Common myeloid progenitor, CD34-positive (primary cell): ENCODE results near the gene IGSF6.

Experiments used
- CTCF ChIA-PET: fragments of 350-600 bp; sonication (Branson Sonifier 250); formaldehyde crosslinking; loops from one replicate; lab custom pipeline; 2021; ENCODE audit warnings: antibody characterized with exemption; lab: Charles Lee
- POLR2A ChIA-PET: fragments of 350-600 bp; sonication (Branson Sonifier 250); formaldehyde crosslinking; loops from one replicate; lab custom pipeline; 2021; ENCODE audit warnings: antibody characterized with exemption; lab: Charles Lee
- DNase-seq, 3 donors: peaks; one replicate each; pipeline versions ENCODE4 v3.0.0 to v3.0.0-alpha.2; 2013
- H3K27ac ChIP-seq, 2 experiments: 1 replicate in 1 of 2; 2 replicates in 1 of 2; pipeline ENCODE4 v1.7.0; 2013; ENCODE audit warnings: inconsistent platforms in 2 of 2, low read length in 2 of 2, mild to moderate bottlenecking in 2 of 2, low read depth in 1 of 2, moderate library complexity in 1 of 2; ENCODE audit not compliant: severe bottlenecking in 2 of 2, insufficient read depth in 1 of 2, poor library complexity in 1 of 2
- H3K27me3 ChIP-seq, 5 experiments: replicated peaks in 2 of 5; 1 replicate in 3 of 5; 2 replicates in 2 of 5; pipeline versions ENCODE4 v1.6.1 to v1.7.0; 2013; ENCODE audit warnings: low read length in 4 of 5, mild to moderate bottlenecking in 2 of 5, moderate library complexity in 2 of 5, inconsistent platforms in 1 of 5; ENCODE audit not compliant: insufficient read depth in 5 of 5, control insufficient read depth in 4 of 5
- H3K36me3 ChIP-seq, 4 experiments: 1 replicate in 2 of 4; 2 replicates in 2 of 4; pipeline versions ENCODE4 v1.6.1 to v1.7.0; 2013; ENCODE audit warnings: low read length in 3 of 4, control low read depth in 1 of 4, mild to moderate bottlenecking in 1 of 4; ENCODE audit not compliant: control insufficient read depth in 4 of 4, insufficient read depth in 4 of 4
- H3K4me1 ChIP-seq, 4 experiments: 1 replicate in 3 of 4; 2 replicates in 1 of 4; pipeline versions ENCODE4 v1.6.1 to v1.7.1; 2013; ENCODE audit warnings: low read length in 3 of 4, mild to moderate bottlenecking in 3 of 4, control low read depth in 1 of 4, inconsistent platforms in 1 of 4, moderate library complexity in 1 of 4; ENCODE audit not compliant: control insufficient read depth in 4 of 4, insufficient read depth in 4 of 4; ENCODE audit errors: control extremely low read depth in 1 of 4
- H3K4me3 ChIP-seq, 7 experiments: 1 replicate in 4 of 7; 2 replicates in 3 of 7; pipeline versions ENCODE4 v1.5.1 to v1.7.0; 2013; ENCODE audit warnings: mild to moderate bottlenecking in 7 of 7, low read length in 6 of 7, moderate library complexity in 6 of 7, inconsistent platforms in 2 of 7, low read depth in 2 of 7, control low read depth in 1 of 7; ENCODE audit not compliant: insufficient read depth in 4 of 7, control insufficient read depth in 1 of 7; ENCODE audit errors: extremely low read depth in 1 of 7
- H3K9me3 ChIP-seq, 5 experiments: 1 replicate in 4 of 5; 2 replicates in 1 of 5; pipeline versions ENCODE4 v1.6.1 to v1.7.1; 2013; ENCODE audit warnings: low read length in 4 of 5, mild to moderate bottlenecking in 2 of 5, inconsistent platforms in 1 of 5, low read depth in 1 of 5, moderate library complexity in 1 of 5; ENCODE audit not compliant: control insufficient read depth in 4 of 5, insufficient read depth in 2 of 5; ENCODE audit errors: control extremely low read depth in 1 of 5
- WGBS: methylation state at CpG from one replicate; pipeline ENCODE4 v1.1.5; 2013; ENCODE audit not compliant: insufficient coverage; 5-methylcytosine and 5-hydroxymethylcytosine counted together

The IGSF6 gene

DNA sequence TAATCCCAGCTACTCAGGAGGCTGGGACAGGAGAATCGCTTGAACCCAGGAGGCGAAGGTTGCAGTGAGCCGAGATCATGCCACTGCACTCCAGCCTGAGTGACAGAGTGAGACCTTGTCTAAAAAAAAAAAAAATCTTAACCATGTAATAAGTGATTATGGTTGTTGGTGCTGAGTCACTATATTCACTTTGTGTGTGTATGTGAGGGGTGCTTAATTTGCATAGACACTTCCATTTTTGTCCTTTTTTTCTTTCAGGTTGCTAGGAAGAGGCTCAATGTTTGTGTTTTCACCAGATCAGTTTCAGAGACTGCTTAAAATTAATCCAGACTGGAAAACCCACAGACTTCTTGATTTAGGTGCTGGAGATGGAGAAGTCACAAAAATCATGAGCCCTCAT is 34.8 kb downstream of the IGSF6 start:
- Histone ChIP-seq H3K9me3 (no peaks in the 10 kb centered on the region), H3K27ac (peak overlapping the region; percentile 74 to 79), H3K27me3 (no peaks in the 10 kb centered on the region), H3K4me1 (peaks cover 22 to 56% (median 34%) of the 10 kb centered on the region in 4 experiments), H3K36me3 (peaks cover 3 to 29% (median 7%) of the 10 kb centered on the region in 4 experiments), H3K4me3 (no peak overlapping the region)
- WGBS = 60% methylated on average over 3 of the region's 3 CpGs
- peak; percentile 73 to 96 (median 93) for DNase-seq
- POLR2A ChIA-PET = interaction anchor here (1.0 kb wide), 1 partner anchor 9 kb away, joined by 5 read pairs; no protein-coding TSS in a partner anchor
- CTCF ChIA-PET = interaction anchor here (1.4 kb wide), 2 partner anchors 21 to 25 kb away, joined by 3 to 4 read pairs; no protein-coding TSS in a partner anchor

DNA sequence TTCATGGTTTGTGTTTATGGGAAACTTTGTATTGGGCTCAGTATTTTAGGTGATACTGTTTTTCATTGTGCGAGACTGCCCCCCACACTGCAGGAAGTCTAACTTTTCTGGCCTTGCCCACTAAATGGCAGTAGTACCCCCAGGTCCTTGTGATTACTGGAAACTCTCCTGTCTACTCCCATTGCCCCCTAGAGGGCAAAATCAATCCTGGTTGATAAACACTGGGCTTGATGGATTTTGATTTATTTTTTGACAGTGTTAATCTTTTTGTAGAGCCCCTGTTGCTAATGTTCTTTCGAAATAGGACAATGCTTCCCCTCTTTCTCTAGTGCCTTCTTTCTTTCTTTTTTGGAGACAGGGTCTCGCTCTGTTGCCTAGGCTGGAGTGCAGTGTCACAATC is 37.5 kb downstream of the IGSF6 start:
- CTCF ChIA-PET = interaction anchor here (0.6 to 1.7 kb wide), 3 partner anchors 11 to 24 kb away, joined by 3 to 7 read pairs (median 5); no protein-coding TSS in a partner anchor
- peaks cover 3 to 19% (median 7%) of the 10 kb centered on the region in 4 experiments for H3K36me3 ChIP-seq
- POLR2A ChIA-PET = no interaction called here
- H3K9me3 ChIP-seq = no peaks in the 10 kb centered on the region
- peaks cover 35 to 71% (median 53%) of the 10 kb centered on the region in 4 experiments for H3K4me1 ChIP-seq
- no peak overlapping the region for H3K4me3 ChIP-seq
- no peak overlapping the region for H3K27ac ChIP-seq
- 100% methylated on average over 2 of the region's 3 CpGs for WGBS
- no peaks in the 10 kb centered on the region for H3K27me3 ChIP-seq
- DNase-seq = peak in 2 of 3 donors; percentile 27 to 35

DNA sequence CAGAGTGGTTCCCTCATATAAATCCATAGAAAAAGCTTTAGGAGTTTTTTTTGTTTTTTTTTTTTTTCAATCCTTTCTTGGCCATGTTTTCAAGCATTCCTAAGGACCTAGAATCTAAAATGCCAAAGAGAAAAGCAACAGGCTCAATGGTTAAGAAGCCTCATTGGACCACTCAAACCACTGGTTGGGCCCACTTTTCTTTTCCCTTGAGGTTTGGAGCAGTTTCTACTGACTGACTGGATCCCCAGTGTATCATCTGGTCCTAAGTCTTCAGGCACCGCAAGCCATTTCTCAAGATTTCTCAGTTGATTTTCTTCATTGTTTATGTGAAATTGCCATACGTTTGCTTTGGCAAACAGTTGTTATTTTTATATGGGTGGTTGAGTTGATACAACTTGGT is 38.6 kb downstream of the IGSF6 start:
- H3K27me3 ChIP-seq = no peaks in the 10 kb centered on the region
- POLR2A ChIA-PET = no interaction called here
- 86% methylated on average over 1 of the region's 2 CpGs for WGBS
- no peak overlapping the region for H3K27ac ChIP-seq
- no peaks in the 10 kb centered on the region for H3K9me3 ChIP-seq
- DNase-seq = no peak
- peaks cover 0 to 12% (median 7%) of the 10 kb centered on the region in 4 experiments for H3K36me3 ChIP-seq
- no peak overlapping the region for H3K4me3 ChIP-seq
- CTCF ChIA-PET = interaction anchor here (1.0 to 1.2 kb wide), 2 partner anchors 10 to 26 kb away, joined by 3 to 5 read pairs; no protein-coding TSS in a partner anchor
- H3K4me1 ChIP-seq = peaks cover 46 to 76% (median 62%) of the 10 kb centered on the region in 4 experiments

DNA sequence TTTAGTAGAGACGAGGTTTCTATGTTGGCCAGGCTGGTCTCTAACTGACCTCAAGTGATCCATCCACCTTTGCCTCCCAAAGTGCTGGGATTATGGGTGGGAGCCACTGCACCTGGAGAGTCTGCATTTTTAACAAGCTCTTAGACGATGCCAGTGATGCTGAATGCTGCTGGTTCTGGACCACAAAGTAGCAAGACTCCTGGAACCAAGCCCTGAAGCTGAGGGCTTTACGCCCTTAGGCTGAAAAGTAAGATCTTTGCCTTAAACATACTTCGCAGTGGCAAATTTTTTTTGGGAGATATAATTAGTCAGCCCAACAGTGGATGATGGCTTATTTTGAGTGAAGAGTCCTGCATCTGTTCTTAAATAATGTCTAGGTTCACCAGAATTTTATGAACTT is 39.0 kb downstream of the IGSF6 start:
- H3K36me3 ChIP-seq = peaks cover 0 to 8% (median 5%) of the 10 kb centered on the region in 4 experiments
- no peak overlapping the region for H3K4me3 ChIP-seq
- H3K27ac ChIP-seq = no peak overlapping the region
- no peak for DNase-seq
- H3K27me3 ChIP-seq = no peaks in the 10 kb centered on the region
- H3K4me1 ChIP-seq = peaks cover 51 to 80% (median 65%) of the 10 kb centered on the region in 4 experiments
- 95% methylated on average over 3 of the region's 4 CpGs for WGBS
- POLR2A ChIA-PET = interaction anchor here (0.6 kb wide), 1 partner anchor 1865 kb away, joined by 3 read pairs; no protein-coding TSS in a partner anchor
- CTCF ChIA-PET = interaction anchor here (1.0 to 1.2 kb wide), 2 partner anchors 9 to 27 kb away, joined by 3 to 5 read pairs; no protein-coding TSS in a partner anchor
- H3K9me3 ChIP-seq = no peaks in the 10 kb centered on the region

DNA sequence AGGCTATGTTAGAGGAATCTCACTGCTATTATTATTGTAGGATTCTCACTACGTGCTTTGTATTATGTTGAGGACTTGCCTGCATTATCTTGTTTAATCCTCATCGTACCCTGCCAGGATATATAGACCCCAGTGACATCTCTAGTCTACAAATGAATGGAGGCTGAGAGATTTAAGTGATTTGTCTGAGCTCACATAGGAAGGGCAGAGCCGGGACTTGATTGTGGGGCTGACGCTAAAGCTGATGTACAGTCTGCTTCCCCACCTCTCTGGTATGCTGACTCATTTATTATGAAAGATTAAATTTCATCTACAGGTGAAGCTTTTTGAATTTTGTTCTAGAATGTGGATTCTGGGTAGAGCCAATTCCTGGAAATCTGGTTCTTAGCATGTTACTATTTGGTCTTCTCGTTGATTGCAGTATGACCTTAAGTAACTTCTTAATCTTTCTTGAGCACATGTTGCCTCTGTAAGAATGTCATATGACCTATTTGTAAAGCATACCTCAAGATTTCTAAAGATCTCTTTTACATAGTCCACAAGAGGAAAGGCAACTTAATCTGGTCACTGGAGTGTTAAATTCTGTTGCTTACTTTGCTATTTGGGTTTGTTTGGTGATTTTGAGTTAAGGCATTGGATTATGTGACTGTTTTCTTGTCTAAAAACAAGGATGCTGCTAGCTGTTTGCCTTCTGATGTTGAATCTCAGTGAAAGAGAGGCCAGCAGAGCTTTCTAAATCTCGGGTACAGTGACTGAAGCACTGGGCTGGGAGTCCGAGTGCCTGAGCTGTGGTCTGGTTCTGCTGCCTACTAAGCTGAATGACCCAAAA is 40.6 kb downstream of the IGSF6 start:
- H3K9me3 ChIP-seq = no peaks in the 10 kb centered on the region
- H3K4me1 ChIP-seq = peaks cover 43 to 74% (median 57%) of the 10 kb centered on the region in 4 experiments
- peaks cover 0 to 8% (median 5%) of the 10 kb centered on the region in 4 experiments for H3K36me3 ChIP-seq
- peak overlapping the region in 3 of 7 experiments; percentile 10 to 41 (median 11) for H3K4me3 ChIP-seq
- no peaks in the 10 kb centered on the region for H3K27me3 ChIP-seq
- CTCF ChIA-PET = interaction anchor here (0.7 to 2.7 kb wide), 3 partner anchors 18 to 28 kb away, joined by 3 to 10 read pairs (median 4); no protein-coding TSS in a partner anchor
- POLR2A ChIA-PET = interaction anchor here (0.6 to 1.4 kb wide), 2 partner anchors 13 to 29 kb away, joined by 3 read pairs; no protein-coding TSS in a partner anchor
- no CpG with 5 or more reads among the region's 7 CpGs for WGBS
- DNase-seq = peak; percentile 22 to 83 (median 56)
- H3K27ac ChIP-seq = peak overlapping the region in 1 of 2 experiments; percentile 50

DNA sequence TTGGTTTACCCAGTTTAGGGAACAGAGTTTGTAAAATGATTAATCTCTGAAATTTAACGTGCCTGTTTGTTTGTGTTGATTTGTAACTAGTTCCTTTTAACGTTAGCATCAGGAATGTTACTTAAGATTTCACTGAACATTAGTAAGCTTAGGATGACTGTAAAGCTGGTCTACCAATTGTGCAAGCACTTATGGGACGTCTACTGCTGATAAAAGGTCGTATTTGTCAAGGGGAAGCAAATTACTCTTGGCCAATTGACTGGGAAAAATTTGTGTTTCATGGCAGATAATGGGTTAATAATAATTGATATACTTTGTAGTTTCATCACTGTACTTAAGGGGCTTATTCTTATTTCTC is 41.2 kb downstream of the IGSF6 start:
- Histone ChIP-seq H3K9me3 (no peaks in the 10 kb centered on the region), H3K4me3 (peak overlapping the region in 2 of 7 experiments; percentile 7 to 10), H3K27ac (peak overlapping the region in 1 of 2 experiments; percentile 17), H3K27me3 (no peaks in the 10 kb centered on the region), H3K36me3 (peaks cover 0 to 8% (median 5%) of the 10 kb centered on the region in 4 experiments), H3K4me1 (peaks cover 38 to 73% (median 52%) of the 10 kb centered on the region in 4 experiments)
- WGBS = 83% methylated on average over 2 of the region's 4 CpGs
- CTCF ChIA-PET = interaction anchor here (0.7 to 2.7 kb wide), 4 partner anchors 12 to 28 kb away, joined by 3 to 10 read pairs (median 4); partner anchors contain the start of gene METTL9
- no peak for DNase-seq
- POLR2A ChIA-PET = interaction anchor here (1.4 kb wide), 1 partner anchor 13 kb away, joined by 3 read pairs; no protein-coding TSS in a partner anchor
